PC-9 (cell line): ENCODE measurements around the gene CEBPB.

Experiments
- CTCF ChIP-seq: fragments of 200-600 bp; sonication (generic); conservative IDR thresholded peaks from 2 replicates; pipeline ENCODE4 v1.6.1; 2017; ENCODE audit warnings: mixed run types, antibody characterized with exemption, mild to moderate bottlenecking, moderate library complexity
- EZH2 ChIP-seq: fragments of 200-600 bp; sonication (generic); IDR thresholded peaks from 2 replicates; pipeline ENCODE4 v1.8.0; 2017; ENCODE audit warnings: antibody characterized with exemption, low read depth

GRCh38 chr20:50213531-50214106 lies 23.0 kb downstream of the CEBPB start:
- TF ChIP-seq CTCF (no peak), EZH2 (no peak)
